CD14-positive monocyte (primary cell): ENCODE measurements around the gene LENEP. TPM values are rescaled to one million over a fixed set of nuclear protein-coding genes. Genes with fewer than 3 reads are reported as not detected.

Source experiments
- DNase-seq, 3 donors: peaks; one replicate each; pipeline ENCODE4 v3.0.0-alpha.2; 2011 to 2022
- H2AFZ ChIP-seq: 2 replicates; pipeline ENCODE4 v1.6.0; 2012; ENCODE audit warnings: mild to moderate bottlenecking, low read depth, low read length, inconsistent platforms; ENCODE audit not compliant: insufficient read depth, poor library complexity, severe bottlenecking
- H3K27ac ChIP-seq, 2 donors: 1 replicate in 1 of 2; 2 replicates in 1 of 2; pipeline ENCODE4 v1.5.1; 2012 to 2013; ENCODE audit warnings: low read length in 2 of 2, control low read depth in 1 of 2, inconsistent platforms in 1 of 2, low read depth in 1 of 2, mild to moderate bottlenecking in 1 of 2
- H3K27me3 ChIP-seq, 2 donors: one replicate each; pipeline versions ENCODE4 v1.6.0 to v1.6.1; 2011 to 2013; ENCODE audit warnings: low read length in 2 of 2; ENCODE audit not compliant: control insufficient read depth in 2 of 2, insufficient read depth in 2 of 2
- H3K36me3 ChIP-seq, 2 donors: replicated peaks in 1 of 2; 1 replicate in 1 of 2; 2 replicates in 1 of 2; pipeline versions ENCODE4 v1.5.1 to v1.6.1; 2012 to 2013; ENCODE audit warnings: low read length in 2 of 2, control low read depth in 1 of 2, inconsistent platforms in 1 of 2, mild to moderate bottlenecking in 1 of 2; ENCODE audit not compliant: insufficient read depth in 2 of 2, control insufficient read depth in 1 of 2
- H3K4me1 ChIP-seq, 2 donors: 1 replicate in 1 of 2; 2 replicates in 1 of 2; pipeline versions ENCODE4 v1.5.1 to v1.6.1; 2012 to 2013; ENCODE audit warnings: low read length in 2 of 2, control low read depth in 1 of 2, inconsistent platforms in 1 of 2, mild to moderate bottlenecking in 1 of 2, moderate library complexity in 1 of 2; ENCODE audit not compliant: insufficient read depth in 2 of 2, control insufficient read depth in 1 of 2
- H3K4me2 ChIP-seq: replicated peaks from 2 replicates; pipeline ENCODE3; 2012; ENCODE audit warnings: low read length, moderate library complexity, mild to moderate bottlenecking; ENCODE audit not compliant: poor library complexity, severe bottlenecking; ENCODE audit errors: extremely low read depth
- H3K4me3 ChIP-seq, 3 experiments: fragments of 200-600 bp in 1 of 3; sonication (generic) in 1 of 3; replicated peaks in 1 of 3; 1 replicate in 2 of 3; 2 replicates in 1 of 3; pipeline ENCODE4 v1.5.1; 2011 to 2013; ENCODE audit warnings: low read length in 3 of 3, mild to moderate bottlenecking in 3 of 3, control low read depth in 2 of 3, low read depth in 2 of 3, inconsistent platforms in 1 of 3, moderate library complexity in 1 of 3
- H3K79me2 ChIP-seq: 2 replicates; pipeline ENCODE4 v1.6.0; 2012; ENCODE audit warnings: mild to moderate bottlenecking, control low read depth, inconsistent platforms, low read length, moderate library complexity; ENCODE audit not compliant: insufficient read depth
- H3K9ac ChIP-seq: 2 replicates; pipeline ENCODE4 v1.6.0; 2017; ENCODE audit warnings: low read length, mild to moderate bottlenecking; ENCODE audit not compliant: insufficient read depth, poor library complexity, severe bottlenecking
- H3K9me3 ChIP-seq, 2 donors: replicated peaks in 1 of 2; 1 replicate in 1 of 2; 2 replicates in 1 of 2; pipeline versions ENCODE4 v1.5.1 to v1.6.1; 2012 to 2013; ENCODE audit warnings: low read length in 2 of 2, control low read depth in 1 of 2; ENCODE audit not compliant: control insufficient read depth in 1 of 2, insufficient read depth in 1 of 2
- H4K20me1 ChIP-seq: 2 replicates; pipeline ENCODE4 v1.6.0; 2012; ENCODE audit warnings: mild to moderate bottlenecking, low read length, control low read depth, moderate library complexity; ENCODE audit not compliant: insufficient read depth
- H3K27ac Mint-ChIP-seq, 7 donors: one replicate each; pipeline ENCODE4 v1.8.0; 2020; ENCODE audit warnings: mild to moderate bottlenecking in 7 of 7, mixed read lengths in 7 of 7, moderate library complexity in 6 of 7, inconsistent platforms in 2 of 7
- H3K27me3 Mint-ChIP-seq, 3 donors: one replicate each; pipeline ENCODE4 v1.8.0; 2021 to 2022; ENCODE audit warnings: low read depth in 3 of 3, mild to moderate bottlenecking in 3 of 3, mixed read lengths in 3 of 3, moderate library complexity in 3 of 3, inconsistent platforms in 1 of 3
- H3K36me3 Mint-ChIP-seq, 2 donors: one replicate each; pipeline ENCODE4 v1.8.0; 2020; ENCODE audit warnings: mixed read lengths in 2 of 2, inconsistent platforms in 1 of 2, mild to moderate bottlenecking in 1 of 2
- H3K4me1 Mint-ChIP-seq: one replicate; pipeline ENCODE4 v1.8.0; 2020; ENCODE audit warnings: mild to moderate bottlenecking, mixed read lengths
- H3K4me3 Mint-ChIP-seq, 2 donors: one replicate each; pipeline ENCODE4 v1.8.0; 2020; ENCODE audit warnings: mild to moderate bottlenecking in 2 of 2, mixed read lengths in 2 of 2, moderate library complexity in 1 of 2
- H3K9me3 Mint-ChIP-seq, 7 donors: one replicate each; pipeline ENCODE4 v1.8.0; 2020 to 2022; ENCODE audit warnings: mixed read lengths in 7 of 7, mild to moderate bottlenecking in 6 of 7, moderate library complexity in 6 of 7, inconsistent platforms in 2 of 7
- CTCF ChIP-seq: fragments of 200-600 bp; IDR thresholded peaks from one replicate; pipeline ENCODE4 v1.8.0; 2022; ENCODE audit warnings: antibody characterized with exemption, mild to moderate bottlenecking
- WGBS: methylation state at CpG from one replicate; pipeline ENCODE4 v1.1.5; 2013; ENCODE audit warnings: missing lambda C conversion rate; ENCODE audit not compliant: insufficient coverage; 5-methylcytosine and 5-hydroxymethylcytosine counted together
- intact Hi-C, 2 donors: fragments of 100-400 bp; cut with micrococcal nuclease; formaldehyde crosslinking; loops; one replicate each; pipeline versions ENCODE4 v1.15.0 to v1.15.1; 2023
- polyA plus RNA-seq, 3 donors: library from polyadenylated mRNA; depleted of rRNA in 1 of 3; unstranded in 2 of 3; stranded (reverse) in 1 of 3; fragments of 300-500 nt in 2 of 3; fragments of >200 nt in 1 of 3; fragmentation: Illumina TruSeq in 2 of 3; gene quantifications; 1 replicate in 2 of 3; 2 replicates in 1 of 3; pipeline ENCODE4 v1.2.3, GENCODE V29; 2012 to 2021
- small RNA-seq: library from RNA; depleted of rRNA; stranded (forward); fragments of <200 nt; gene quantifications from one replicate; pipeline ENCODE3, GENCODE V24; 2012; ENCODE audit warnings: low read depth; ENCODE audit not compliant: insufficient read length

The LENEP gene
- polyA plus RNA-seq, 3 donors = not detected

- H3K27me3 Mint-ChIP-seq = peaks cover 4 to 10% (median 10%) of the 10 kb centered on the region in 3 donors
- H3K79me2 ChIP-seq = no peaks in the 10 kb centered on the region
- H3K9me3 Mint-ChIP-seq = peaks cover 0 to 1% (median 0%) of the 10 kb centered on the region in 7 donors
- H3K27me3 ChIP-seq = no peaks in the 10 kb centered on the region
- no peak for DNase-seq
- no peak overlapping the region for H3K4me3 Mint-ChIP-seq
- no peak overlapping the region for H3K9ac ChIP-seq
- peaks cover 21% of the 10 kb centered on the region for H3K4me1 Mint-ChIP-seq
- no peaks in the 10 kb centered on the region for H3K36me3 Mint-ChIP-seq
- H3K4me3 ChIP-seq = no peak overlapping the region
- no peaks in the 10 kb centered on the region for H4K20me1 ChIP-seq
- WGBS = 82% methylated on average over 11 of the region's 12 CpGs
- intact Hi-C loops = no loop called here
- no peak overlapping the region for H2AFZ ChIP-seq
- H3K9me3 ChIP-seq = no peaks in the 10 kb centered on the region
- no peak overlapping the region for H3K4me2 ChIP-seq
- TF ChIP-seq CTCF = no peak
- no peak overlapping the region for H3K27ac Mint-ChIP-seq
- H3K4me1 ChIP-seq = peaks cover 13 to 20% of the 10 kb centered on the region in 2 donors
- no peak overlapping the region for H3K27ac ChIP-seq
- H3K36me3 ChIP-seq = no peaks in the 10 kb centered on the region
Measured at GRCh38 chr1:155043301-155043702, 49.9 kb downstream of the LENEP start.

GRCh38 chr1:155043793-155044192 lies 50.4 kb downstream of the LENEP start:
- no peak for DNase-seq
- Mint-ChIP-seq H3K4me1 (peaks cover 17% of the 10 kb centered on the region), H3K27ac (peak overlapping the region in 1 of 7 donors; percentile 33), H3K27me3 (peaks cover 4 to 7% (median 7%) of the 10 kb centered on the region in 3 donors), H3K4me3 (no peak overlapping the region), H3K36me3 (peaks cover 0 to 3% of the 10 kb centered on the region in 2 donors), H3K9me3 (peaks cover 0 to 1% (median 0%) of the 10 kb centered on the region in 7 donors)
- Histone ChIP-seq H3K27ac (no peak overlapping the region), H2AFZ (no peak overlapping the region), H3K9ac (no peak overlapping the region), H3K79me2 (no peaks in the 10 kb centered on the region), H3K4me3 (no peak overlapping the region), H3K4me1 (peaks cover 10 to 16% of the 10 kb centered on the region in 2 donors), H3K4me2 (no peak overlapping the region), H3K36me3 (no peaks in the 10 kb centered on the region), H4K20me1 (no peaks in the 10 kb centered on the region), H3K27me3 (no peaks in the 10 kb centered on the region), H3K9me3 (no peaks in the 10 kb centered on the region)
- intact Hi-C loops = no loop called here
- 100% methylated on average over 2 of the region's 3 CpGs for WGBS
- no peak for TF ChIP-seq CTCF

Small RNA genes within 50 kb of the gene (small RNA-seq; reads per million reads assigned to genes)
- gene MIR4258 (not detected), gene RF00017 (not detected)

Other genes with a start within 250 kb of the LENEP start
- gene KCNN3, start 123.3 kb upstream of the LENEP start, polyA plus RNA-seq = not detected
- 10 to 100 TPM; 17.2 to 43.2 (median 41.9) TPM for gene PMVK, start 56.9 kb upstream of the LENEP start, polyA plus RNA-seq
- gene PBXIP1, start 37.5 kb upstream of the LENEP start, polyA plus RNA-seq = 10 to 100 TPM; 23.1 to 31.7 (median 24.0) TPM
- 10 to 100 TPM in 2 of 3 donors, 1 to 10 TPM in 1; 8.2 to 12.5 (median 12.0) TPM for gene PYGO2, start 31.8 kb upstream of the LENEP start, polyA plus RNA-seq
- gene SHC1, start 22.8 kb upstream of the LENEP start, polyA plus RNA-seq = 10 to 100 TPM; 26.7 to 70.6 (median 31.5) TPM
- gene CKS1B, start 18.9 kb upstream of the LENEP start, polyA plus RNA-seq = 10 to 100 TPM in 2 of 3 donors, 1 to 10 TPM in 1; 9.4 to 22.6 (median 18.0) TPM
- gene FLAD1, start 10.2 kb upstream of the LENEP start, polyA plus RNA-seq = 10 to 100 TPM; 31.5 to 41.6 (median 35.1) TPM
- 100 to 1,000 TPM in 1 of 3 donors, 1 to 10 TPM in 2; 6.3 to 149 (median 9.6) TPM for gene ZBTB7B, start 9.2 kb downstream of the LENEP start, polyA plus RNA-seq
- gene DCST2, start 40.2 kb downstream of the LENEP start, polyA plus RNA-seq = 1 to 10 TPM in 1 of 3 donors, not detected in 2; 2.6 TPM
- gene DCST1, start 40.2 kb downstream of the LENEP start, polyA plus RNA-seq = under 1 TPM in 1 of 3 donors, not detected in 2; 0.05 TPM
- gene ADAM15, start 57.7 kb downstream of the LENEP start, polyA plus RNA-seq = 100 to 1,000 TPM in 1 of 3 donors, 10 to 100 TPM in 2; 44.5 to 202 (median 74.3) TPM
- 1 to 10 TPM; 2.3 to 8.0 (median 4.1) TPM for gene EFNA4, start 70.2 kb downstream of the LENEP start, polyA plus RNA-seq
- 1 to 10 TPM in 1 of 3 donors, under 1 TPM in 2; 0.45 to 1.7 (median 0.92) TPM for gene EFNA3, start 85.3 kb downstream of the LENEP start, polyA plus RNA-seq
- 1 to 10 TPM in 1 of 3 donors, not detected in 2; 1.2 TPM for gene EFNA1, start 134.3 kb downstream of the LENEP start, polyA plus RNA-seq
- gene SLC50A1, start 142.3 kb downstream of the LENEP start, polyA plus RNA-seq = 10 to 100 TPM; 40.0 to 50.8 (median 49.4) TPM
- gene DPM3, start 146.9 kb downstream of the LENEP start, polyA plus RNA-seq = 100 to 1,000 TPM in 2 of 3 donors, 10 to 100 TPM in 1; 99.9 to 141 (median 105) TPM
- 100 to 1,000 TPM; 157 to 256 (median 247) TPM for gene KRTCAP2, start 179.7 kb downstream of the LENEP start, polyA plus RNA-seq
- gene TRIM46, start 180.3 kb downstream of the LENEP start, polyA plus RNA-seq = under 1 TPM in 1 of 3 donors, not detected in 2; 0.13 TPM
- gene THBS3, start 214.3 kb downstream of the LENEP start, polyA plus RNA-seq = 10 to 100 TPM in 1 of 3 donors, 1 to 10 TPM in 2; 3.2 to 50.7 (median 5.3) TPM
- gene MTX1, start 215.1 kb downstream of the LENEP start, polyA plus RNA-seq = 100 to 1,000 TPM in 1 of 3 donors, 10 to 100 TPM in 2; 79.7 to 101 (median 86.0) TPM